DMS79 treated with DMSO at 0.1 percent for 48 hours (cell line): ENCODE results near the gene SREBF2.
A peak's percentile ranks its signal among the peaks of the same experiment; 100 is the strongest.
"Not testable (repeated sequence)": the region's sequence is repeated elsewhere in the genome, so short reads cannot be mapped to it uniquely, and the experiment has no call there.

Experiments used
- DNase-seq: peaks from one replicate; lab custom pipeline; 2025; lab: John Stamatoyannopoulos, UW

Gene SREBF2

DNA sequence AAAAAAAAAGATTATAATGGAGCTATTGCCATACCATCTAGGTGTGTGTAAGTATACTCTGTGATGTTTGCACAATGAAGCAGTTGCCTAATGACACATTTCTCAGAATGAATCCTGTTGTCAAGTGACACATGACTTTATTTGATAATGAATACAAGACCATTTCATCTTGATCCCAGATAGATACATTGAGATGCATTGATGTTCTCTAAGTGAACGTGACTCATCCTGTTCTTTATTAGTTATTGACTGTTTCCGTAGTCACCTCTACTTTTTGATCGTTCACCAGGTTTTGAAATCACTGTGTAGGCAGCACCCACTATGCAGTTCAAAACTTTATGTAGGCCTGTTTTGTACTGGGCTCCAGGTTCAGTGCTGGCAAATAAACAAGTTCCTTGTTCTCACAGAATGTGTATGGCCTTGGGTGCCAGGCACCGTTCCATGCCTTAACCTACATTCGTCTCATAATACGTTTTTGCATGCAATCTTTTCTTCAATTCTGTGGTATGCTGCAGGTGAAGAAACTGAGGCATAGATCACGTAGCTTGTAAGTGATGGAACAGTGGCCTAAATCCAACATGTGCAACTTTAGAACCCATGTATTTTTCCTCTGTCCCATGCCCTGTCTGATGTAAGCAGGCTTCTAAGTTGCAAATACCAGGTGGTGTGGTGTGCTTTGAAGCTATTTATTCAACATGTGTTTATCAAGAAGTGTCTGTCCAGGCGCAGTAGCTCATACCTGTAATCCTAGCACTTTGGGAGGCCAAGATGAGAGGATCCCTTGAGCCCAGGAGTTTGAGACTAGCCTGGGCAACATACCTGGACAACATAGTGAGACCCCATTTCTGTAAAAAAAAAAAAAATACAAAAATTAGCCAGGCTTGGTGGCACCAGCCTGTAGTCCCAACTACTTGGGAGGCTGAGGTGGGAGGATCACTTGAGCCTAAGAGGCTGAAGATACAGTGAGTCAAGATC is 10.4 kb downstream of the SREBF2 start:
- DNase-seq: no peak

DNA sequence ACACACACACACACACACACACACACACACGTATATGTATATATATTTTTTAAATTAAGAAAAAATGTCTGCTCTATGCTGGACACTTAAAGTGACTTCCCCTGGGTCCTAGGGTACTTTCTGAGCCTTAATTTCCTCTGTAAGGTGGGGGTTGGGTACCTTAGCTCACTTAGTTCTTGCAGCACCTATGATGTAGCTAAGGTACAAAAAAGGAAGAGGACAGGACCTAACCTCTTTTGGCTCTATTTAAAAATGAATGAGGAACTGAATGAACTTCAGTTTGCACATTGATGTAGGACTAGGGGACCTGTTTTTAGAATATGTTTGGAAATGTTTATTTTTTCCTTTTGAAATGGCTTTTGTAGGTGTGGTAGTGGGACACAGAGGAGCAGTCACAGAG is 11.1 kb downstream of the SREBF2 start:
- no peak for DNase-seq

DNA sequence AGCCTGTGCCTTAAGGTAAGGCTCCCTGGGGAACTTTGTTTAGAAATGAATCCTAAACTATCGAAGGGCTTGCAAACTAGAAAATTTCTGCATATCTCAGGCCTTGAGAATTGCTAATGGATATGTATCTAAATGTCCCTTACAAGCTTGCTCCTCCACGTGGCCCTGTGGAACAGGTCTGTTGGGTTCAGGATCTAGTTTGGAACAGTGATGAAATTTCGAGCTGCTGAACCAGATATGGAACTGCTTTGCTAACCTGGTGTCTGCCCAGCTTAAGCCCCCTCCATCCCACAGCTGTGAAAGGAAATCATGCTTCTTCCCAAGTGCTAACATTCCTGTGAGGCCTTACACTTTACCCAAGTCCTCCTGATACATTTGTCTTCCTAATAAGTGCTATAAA is 11.6 kb downstream of the SREBF2 start:
- no peak for DNase-seq

DNA sequence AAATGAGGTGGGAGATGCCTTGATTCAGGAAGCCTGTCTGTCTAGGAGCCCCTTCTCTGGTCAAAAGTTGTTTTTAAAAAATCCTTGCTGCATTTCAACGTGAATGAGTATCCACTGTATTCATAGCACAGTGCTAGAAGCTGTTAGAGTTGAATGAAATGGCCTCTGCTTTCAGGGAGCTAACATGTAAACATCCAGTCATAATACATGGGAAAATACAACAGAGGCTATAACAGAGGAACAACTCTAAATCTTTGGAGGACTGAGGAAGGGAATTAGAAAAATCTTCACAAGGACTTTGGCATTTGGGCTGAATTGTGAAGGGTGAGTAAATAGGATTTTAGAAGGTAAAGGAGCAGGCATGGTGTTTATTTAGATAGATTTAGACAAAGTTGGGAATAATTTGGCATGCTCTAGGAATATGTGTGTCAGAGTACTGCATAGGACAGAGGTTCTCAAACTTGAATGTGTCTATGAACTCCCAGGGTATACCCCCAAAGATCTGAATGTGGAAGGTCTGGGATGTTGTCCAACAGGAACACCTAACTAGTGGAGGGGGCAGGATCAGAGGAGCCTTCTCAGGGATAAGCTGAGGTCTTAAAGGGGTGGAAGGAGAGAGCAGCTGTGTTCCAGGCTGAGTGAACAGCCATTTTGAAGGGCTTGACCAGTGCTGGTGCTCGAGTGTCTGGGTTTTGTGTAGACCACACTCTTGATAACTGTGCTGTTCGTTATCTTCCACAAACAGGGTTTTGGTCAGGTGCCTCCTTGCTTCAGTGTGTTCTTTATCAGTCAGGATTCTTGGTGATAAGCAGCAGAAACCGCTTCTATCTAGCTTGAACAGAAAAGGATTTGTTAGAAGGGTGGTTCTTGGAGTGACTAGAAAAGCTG is 12.7 kb downstream of the SREBF2 start:
- no peak for DNase-seq

DNA sequence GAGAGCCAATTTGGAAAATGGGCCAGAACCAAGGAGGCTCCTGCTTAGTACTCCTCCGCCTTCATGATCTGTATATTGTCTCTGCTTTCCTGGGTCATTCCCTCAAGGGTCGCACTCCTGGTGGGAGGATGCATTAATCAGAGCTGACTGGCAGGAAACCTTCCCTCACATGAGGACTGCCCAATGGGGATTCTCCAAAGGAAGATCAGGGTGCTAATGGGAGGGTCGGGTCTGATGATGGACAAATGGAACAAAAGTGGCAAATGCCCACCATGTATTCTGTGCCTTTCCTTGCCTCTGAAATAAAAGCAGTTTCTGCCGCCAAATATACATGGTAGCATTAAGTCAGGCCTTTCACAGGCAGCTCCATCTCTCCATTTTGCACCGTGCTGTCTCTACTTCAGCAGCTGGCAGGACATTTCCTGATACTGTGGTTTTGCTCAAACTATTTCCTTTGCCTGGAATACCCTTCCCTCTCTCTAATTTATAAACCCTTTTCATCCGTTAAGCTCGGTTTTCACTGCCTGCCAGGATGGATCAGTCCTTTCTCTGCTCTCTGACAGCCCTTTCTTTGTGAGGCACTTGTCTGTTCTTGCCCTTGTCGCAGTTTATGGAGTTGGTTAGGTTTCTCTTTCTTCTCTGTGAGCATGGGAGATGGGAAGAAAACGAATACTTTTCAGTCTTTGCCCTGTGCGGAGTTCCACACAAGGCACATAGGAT is 13.5 kb downstream of the SREBF2 start:
- no peak for DNase-seq

DNA sequence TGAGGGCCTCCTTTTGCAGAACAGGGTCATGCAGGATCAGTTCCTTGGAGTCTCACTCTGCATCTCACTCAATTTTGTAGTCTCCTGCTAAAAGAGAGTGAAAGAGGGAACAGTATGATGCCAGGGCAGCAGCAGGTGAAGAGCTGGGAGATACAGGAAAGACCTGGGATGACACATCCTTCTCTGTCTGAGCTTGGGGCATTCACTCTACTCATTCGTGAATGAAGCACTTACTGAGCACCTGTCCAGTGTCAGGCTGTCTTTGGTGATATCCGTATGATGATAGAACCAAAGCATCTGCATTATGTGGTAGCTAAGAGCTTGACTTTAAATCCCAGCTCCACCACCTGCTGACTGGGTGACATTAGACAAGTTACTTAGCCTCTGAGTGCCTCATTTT is 14.4 kb downstream of the SREBF2 start:
- no peak for DNase-seq

DNA sequence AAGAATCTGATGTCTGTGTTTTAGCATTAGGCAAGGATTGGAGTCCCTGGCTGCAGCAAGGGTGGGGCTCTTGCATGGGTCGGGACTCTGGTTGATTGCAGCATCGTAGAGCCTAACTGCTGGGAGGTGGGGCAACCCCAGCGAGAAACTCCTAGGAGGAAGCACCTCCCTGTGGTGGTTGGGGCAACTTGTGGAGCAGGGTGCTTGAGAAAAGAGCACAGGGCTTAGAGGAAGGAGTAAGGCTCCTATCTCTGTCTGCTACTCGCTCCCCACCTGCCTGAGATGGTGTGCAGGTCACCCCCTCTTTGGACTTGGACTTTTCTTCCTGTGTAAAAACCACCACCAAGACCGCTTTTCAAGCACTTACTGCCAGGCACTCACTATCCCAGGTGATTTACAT is 15.6 kb downstream of the SREBF2 start:
- no peak for DNase-seq

DNA sequence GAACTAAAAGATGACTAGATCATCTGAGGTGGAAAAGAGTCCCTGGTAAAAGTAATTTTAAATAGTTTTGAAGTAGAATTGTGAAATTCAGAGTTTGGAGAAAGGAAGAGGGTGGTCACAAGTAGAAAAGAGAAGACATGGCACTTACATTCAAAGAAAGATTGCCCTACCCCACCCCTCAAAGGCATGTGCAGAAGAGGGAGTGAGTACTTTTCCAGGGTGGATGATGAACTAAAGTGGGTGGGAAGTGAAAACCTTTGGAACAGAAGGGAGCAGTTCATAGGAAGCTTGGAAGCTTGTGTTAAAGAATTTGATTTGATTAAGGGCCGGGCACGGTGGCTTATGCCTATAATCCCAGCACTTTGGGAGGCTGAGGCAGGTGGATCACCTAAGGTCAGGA is 23.6 kb downstream of the SREBF2 start:
- DNase-seq: no peak

DNA sequence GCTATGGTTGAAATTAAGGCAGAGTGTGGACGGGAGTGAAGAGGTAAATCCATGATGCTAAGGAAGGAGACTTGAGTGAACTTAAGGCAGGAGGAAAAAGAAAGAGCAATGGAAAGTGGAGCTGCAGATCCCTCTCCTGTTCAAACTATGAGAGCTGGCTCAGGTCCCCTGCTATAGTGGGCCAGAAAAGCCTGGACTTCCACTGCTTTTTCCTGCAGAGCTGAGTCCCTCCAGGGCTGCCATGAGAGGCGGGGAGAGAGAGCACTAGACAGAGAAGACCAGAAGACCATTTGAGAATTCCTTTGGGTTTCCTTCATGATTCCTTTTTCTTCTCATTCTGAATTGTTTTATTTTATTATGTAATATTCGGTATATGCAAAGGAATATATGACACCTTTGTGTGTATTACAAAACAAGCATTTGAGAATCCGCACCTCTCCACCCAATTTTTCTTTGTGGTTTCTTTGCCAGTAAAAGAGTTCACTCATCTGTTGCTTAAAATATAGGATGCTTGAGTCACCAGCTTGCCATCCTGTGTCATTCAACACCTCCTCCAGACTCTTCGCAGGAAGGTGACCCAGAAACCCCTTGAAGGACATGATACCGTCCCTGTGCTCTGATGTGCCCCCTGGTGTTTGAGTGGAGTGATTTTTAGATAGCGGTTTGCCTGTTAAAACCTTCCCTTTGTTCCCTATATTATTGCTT is 24.4 kb downstream of the SREBF2 start:
- DNase-seq: no peak

DNA sequence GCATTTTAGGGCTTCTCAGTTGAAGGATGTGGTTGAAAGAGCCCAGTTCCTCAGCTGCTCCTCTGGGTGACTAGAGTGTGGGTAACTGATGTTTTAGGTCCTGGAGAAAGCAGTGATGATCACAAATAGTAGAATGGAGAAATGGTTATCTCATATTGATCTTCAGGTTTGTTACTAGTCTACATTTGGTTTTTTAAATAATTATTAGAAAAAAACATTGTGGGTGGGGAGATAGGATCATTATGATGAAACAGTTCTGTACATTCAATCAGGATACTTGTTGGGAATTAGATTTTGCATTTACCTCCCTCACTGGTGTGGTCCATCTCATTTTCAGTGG is 24.9 kb downstream of the SREBF2 start:
- no peak for DNase-seq

DNA sequence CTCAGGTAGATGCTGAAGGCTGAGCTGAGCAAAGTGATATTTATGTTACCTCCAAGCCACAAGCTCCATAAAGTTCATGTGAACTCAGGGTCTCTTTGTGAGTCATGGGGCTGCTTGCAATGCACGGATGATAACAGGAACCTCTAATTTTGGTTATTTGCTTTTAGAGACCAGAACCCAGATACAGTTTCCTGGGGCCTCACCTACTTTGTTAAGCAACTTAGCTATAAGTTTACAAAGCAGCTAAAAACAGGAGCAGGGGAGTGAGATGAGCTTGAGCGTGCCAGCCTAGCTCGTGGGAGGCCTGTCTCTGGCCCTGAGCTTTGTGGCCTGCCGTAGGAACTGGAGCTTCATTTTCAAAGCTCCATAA is 29.2 kb downstream of the SREBF2 start:
- peak; percentile 26 for DNase-seq

DNA sequence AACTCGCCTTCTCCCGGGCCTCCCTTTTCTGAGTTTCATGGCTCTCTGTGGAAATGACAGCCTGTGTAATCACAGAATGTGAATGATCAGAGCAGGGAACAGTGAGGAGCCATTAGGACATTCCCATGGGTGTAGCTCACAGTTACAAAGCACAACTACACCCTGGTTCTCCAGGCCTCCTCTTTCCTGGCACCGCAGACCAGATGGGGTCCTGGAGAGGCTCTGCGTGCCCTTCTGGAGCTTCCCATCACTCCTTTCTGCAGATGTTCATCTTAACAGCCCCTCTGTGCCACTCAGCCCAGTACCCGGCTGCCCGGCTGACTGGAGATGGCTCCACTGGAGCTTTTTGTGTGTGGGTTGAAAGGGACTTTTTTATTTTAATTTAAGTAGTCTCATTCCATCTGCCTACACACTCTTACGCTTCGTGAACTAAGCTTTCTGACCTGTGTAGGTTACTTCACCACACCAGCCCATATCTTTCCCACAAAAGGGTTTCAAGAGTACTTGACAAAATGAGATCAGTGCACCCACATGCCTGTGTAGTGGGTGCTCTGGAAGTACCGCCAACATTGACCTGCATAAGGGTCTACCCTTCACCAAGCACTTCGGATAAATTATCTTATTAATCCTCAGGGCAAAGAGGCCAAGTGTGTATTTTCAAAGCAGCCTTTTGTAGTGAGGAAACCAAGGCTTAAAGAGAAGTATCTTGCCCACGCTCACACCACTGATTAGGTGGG is 29.8 kb downstream of the SREBF2 start:
- DNase-seq: peak; percentile 80

DNA sequence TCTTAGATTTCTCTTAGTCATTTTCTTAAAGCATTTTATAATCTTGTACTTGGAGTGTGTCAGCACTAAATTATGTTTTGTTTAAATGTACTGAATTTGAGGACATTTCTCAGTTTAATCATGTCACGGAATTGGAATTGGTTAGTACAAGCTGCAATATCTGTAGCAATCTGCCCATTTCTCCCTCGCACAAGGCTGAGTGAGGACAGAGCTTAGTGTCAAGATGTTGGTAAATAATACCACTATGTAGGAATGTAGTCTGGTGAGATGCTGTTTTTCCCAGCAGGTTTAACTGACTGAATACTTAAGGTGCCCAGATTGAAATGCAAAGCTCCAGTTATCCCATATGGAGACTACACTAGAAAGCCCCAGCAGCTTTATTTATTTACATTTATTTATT is 30.6 kb downstream of the SREBF2 start:
- DNase-seq: no peak

DNA sequence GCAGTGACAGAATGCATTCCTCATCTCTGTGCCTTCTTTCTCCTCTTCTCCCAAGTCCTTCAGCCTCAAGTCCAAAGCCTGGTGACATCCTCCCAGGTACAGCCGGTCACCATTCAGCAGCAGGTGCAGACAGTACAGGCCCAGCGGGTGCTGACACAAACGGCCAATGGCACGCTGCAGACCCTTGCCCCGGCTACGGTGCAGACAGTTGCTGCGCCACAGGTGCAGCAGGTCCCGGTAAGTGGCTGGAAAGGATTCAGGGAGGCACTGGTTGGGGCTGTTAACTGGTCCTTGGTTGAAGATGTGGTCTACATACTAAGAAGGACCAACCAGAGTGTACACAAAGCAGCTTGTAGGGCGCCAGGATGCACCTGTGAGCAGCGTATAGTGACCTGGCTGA is 35.7 kb downstream of the SREBF2 start:
- no peak for DNase-seq

DNA sequence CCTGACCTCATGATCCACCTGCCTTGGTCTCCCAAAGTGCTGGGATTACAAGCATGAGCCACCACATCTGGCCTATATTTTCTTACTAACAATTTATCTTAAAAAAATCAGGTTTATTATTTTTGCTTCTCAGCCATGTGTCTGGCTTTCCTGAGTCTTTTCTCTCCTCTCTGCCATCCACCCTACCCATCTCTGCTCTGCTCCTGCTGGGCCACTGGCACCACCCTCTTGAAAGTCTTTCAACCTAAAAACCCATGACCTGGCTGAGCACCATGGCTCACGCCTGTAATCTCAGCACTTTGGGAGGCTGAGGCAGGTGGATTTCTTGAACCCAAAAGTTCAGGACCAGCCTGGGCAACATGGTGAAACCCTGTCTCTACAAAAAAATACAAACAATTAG is 37.2 kb downstream of the SREBF2 start:
- not testable (repeated sequence) for DNase-seq

DNA sequence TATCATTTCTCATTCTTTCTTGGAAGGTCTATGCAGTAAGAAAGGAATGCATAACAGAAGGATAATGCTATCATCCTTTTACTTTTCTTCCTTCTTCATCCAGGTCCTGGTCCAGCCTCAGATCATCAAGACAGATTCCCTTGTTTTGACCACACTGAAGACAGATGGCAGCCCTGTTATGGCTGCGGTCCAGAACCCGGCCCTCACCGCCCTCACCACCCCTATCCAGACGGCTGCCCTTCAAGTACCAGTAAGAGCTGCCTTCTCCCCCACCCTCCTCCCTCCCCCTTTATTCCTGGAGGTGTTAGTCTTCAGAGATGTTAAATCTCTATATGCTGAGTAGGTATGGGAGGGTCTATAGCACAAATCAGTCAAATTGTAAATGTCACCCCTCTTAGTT is 37.9 kb downstream of the SREBF2 start:
- DNase-seq: peak; percentile 57

DNA sequence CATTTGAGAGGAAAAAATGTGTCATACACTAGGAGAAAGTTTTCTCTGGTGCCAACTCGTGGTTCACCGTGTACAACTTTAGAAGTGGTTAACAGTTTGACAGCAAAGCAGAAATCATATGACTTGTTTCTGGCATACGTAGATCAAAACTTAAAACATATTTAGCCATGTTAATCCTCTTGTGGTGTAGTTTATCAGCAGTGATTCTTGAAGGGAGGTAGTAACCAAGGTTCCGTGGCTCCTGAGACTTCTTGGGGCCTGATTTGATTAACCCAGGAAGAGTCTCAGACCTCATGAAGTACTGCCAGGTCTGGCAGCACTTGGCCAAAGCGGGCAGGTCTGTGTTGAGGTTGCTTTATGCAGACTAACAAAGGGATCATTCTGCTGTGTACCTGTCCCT is 40.5 kb downstream of the SREBF2 start:
- DNase-seq: no peak

DNA sequence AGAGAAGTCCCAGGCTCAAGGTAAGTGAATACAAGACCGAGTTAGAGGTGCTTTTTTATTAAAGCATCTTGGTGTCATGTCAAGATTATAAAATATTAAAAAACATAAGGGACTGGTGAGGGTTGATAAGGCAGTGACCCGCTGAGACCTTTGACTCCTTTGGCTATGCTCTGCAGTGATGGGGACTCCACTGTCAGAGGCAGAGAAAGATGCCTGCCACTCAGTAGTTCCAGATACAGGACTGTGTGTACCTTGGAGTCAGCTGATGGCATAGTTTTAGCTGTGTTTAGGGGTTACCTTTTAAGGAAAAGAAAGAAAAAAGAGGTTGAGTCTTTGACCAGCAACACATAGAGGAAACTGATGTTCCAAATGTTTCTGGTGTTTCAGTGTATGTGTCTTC is 41.2 kb downstream of the SREBF2 start:
- no peak for DNase-seq

DNA sequence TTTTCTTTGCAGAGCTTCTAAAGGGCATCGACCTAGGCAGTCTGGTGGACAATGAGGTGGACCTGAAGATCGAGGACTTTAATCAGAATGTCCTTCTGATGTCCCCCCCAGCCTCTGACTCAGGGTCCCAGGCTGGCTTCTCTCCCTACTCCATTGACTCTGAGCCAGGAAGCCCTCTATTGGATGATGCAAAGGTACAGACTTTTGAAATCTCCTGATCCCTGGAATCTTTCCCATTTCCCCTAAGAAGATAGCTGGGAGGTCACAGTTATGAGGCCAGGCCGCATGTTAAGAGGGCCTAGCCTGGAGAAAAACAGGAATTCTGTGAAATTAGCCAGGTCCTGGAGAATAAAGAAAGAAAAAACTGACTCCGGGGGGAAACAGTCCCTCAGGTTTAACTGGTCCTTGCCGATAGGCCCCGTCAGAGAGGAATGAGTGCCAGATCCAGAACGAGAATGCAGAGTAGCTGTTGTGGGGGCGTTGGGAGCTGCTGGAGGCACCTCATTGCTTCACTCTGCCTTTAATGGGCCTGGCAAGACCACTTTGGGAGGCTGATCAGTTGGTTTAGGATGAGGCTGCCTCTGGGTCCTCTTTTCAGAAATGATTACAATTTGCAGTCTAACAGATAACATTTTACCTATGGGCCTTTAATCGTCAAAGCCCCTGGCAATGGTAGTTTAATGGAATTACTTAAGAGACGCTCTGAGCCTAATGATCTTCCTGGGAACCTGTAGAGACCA is 42.8 kb downstream of the SREBF2 start:
- DNase-seq: no peak

DNA sequence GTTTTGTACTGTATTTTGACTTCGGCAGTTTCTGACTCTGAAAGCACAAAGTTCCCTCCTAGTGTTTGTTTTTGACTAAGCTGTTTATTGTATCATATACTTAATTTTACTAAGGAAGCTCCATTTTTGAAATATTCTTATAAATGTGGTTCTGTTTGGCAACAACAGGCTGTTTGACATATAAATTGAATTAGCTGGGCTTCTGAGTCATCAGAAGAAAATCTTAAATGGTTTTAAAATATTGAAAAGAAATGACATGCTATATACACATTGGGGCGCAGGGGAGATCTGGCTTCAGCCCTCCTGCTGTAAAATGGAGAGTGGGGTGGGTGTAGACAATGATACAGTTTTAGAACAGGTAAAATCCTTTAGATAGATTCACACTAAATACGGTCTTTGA is 43.4 kb downstream of the SREBF2 start:
- no peak for DNase-seq
